ENCODE data around the gene ACKR4. TPM values are rescaled to one million over a fixed set of nuclear protein-coding genes. Genes with fewer than 3 reads are reported as not detected.

Gene ACKR4
- total and polyA plus RNA-seq, 2 of the 8 experiments (the other 6 are each of a cell fraction or from before 2014, with no cell fraction given) = not detected

- Histone ChIP-seq H3K9me3 (ENCODE audit: insufficient read depth in 2 of 2, low read depth in 1 of 2, low read length in 1 of 2) (no peaks in the 10 kb centered on the region), H3K23me2 (ENCODE audit: low read depth, low read length) (no peaks in the 10 kb centered on the region), H4K20me1 (replicated peaks in 1 of 2; ENCODE audit: control insufficient read depth in 1 of 2, insufficient read depth in 2 of 2, low read length in 2 of 2) (no peaks in the 10 kb centered on the region), H2AK5ac (ENCODE audit: low read depth, low read length) (no peak overlapping the region), H2BK120ac (replicated peaks; ENCODE audit: low read depth, low read length) (no peak overlapping the region), H4K8ac (ENCODE audit: extremely low read depth, insufficient read depth, low read length) (no peak overlapping the region), H2BK12ac (ENCODE audit: low read depth, low read length) (no peak overlapping the region), H2AFZ (ENCODE audit: low read length) (no peak overlapping the region), H3K4ac (replicated peaks; ENCODE audit: insufficient read length, low read depth, low read length) (no peak overlapping the region), H2BK15ac (ENCODE audit: low read length) (no peak overlapping the region), H2BK20ac (ENCODE audit: low read length) (no peak overlapping the region), H3K36me3 (ENCODE audit: control insufficient read depth in 2 of 4, insufficient read depth in 4 of 4, low read length in 3 of 4) (no peaks in the 10 kb centered on the region), H2BK5ac (ENCODE audit: low read depth, low read length) (no peak overlapping the region), H3K18ac (ENCODE audit: extremely low read depth, low read length) (no peak overlapping the region), H3K56ac (replicated peaks; ENCODE audit: insufficient read length, low read depth, low read length) (no peak overlapping the region), H3K9ac (replicated peaks in 1 of 4; ENCODE audit: extremely low read depth in 1 of 4, low read depth in 3 of 4, low read length in 3 of 4) (no peak overlapping the region), H3K4me1 (replicated peaks in 1 of 4; ENCODE audit: control insufficient read depth in 3 of 4, insufficient read depth in 4 of 4, low read length in 3 of 4) (no peaks in the 10 kb centered on the region; a peak in 1 of 7 replicates), H3K23ac (ENCODE audit: insufficient read length) (no peak overlapping the region), H3K4me2 (ENCODE audit: insufficient read depth in 1 of 2, low read depth in 2 of 2, low read length in 2 of 2) (no peak overlapping the region), H3K14ac (ENCODE audit: insufficient read length) (no peak overlapping the region), H3K79me2 (ENCODE audit: control insufficient read depth in 1 of 2, insufficient read depth in 2 of 2, low read length in 2 of 2) (no peaks in the 10 kb centered on the region), H4K91ac (replicated peaks; ENCODE audit: insufficient read length, low read length) (no peak overlapping the region), H4K5ac (ENCODE audit: insufficient read length, low read depth, low read length) (no peak overlapping the region), H3K79me1 (ENCODE audit: low read depth, low read length) (no peaks in the 10 kb centered on the region), H3K4me3 (ENCODE audit: extremely low read depth in 1 of 4, insufficient read depth in 2 of 4, low read depth in 3 of 4, low read length in 4 of 4) (no peak overlapping the region), H3K27me3 (replicated peaks in 1 of 4; ENCODE audit: control insufficient read depth in 3 of 4, extremely low read depth in 1 of 4, insufficient read depth in 3 of 4, low read length in 3 of 4) (no peaks in the 10 kb centered on the region), H3K27ac (ENCODE audit: low read depth, low read length) (no peak overlapping the region)
- FAIRE-seq (no peak), DNase-seq (ENCODE audit: low read depth in 1 of 2, low spot score in 2 of 2) (no peak)
- POLR2A ChIA-PET (ENCODE audit: partially characterized antibody) = no interaction called here
- WGBS, 2 experiments (ENCODE audit: extremely low coverage in 1 of 2, insufficient coverage in 1 of 2, insufficient read length in 1 of 2, insufficient replicate concordance in 2 of 2, low coverage in 1 of 2, low lambda C conversion rate in 2 of 2, missing lambda C conversion rate in 1 of 2) = 92% methylated on average over 3 of the region's 3 CpGs; no CpG with 5 or more reads in 1 of the 2 experiments
- TF ChIP-seq NRF1 (IDR thresholded peaks at IDR 0.05; ENCODE audit: low read depth, low read length) (no peak), SAP30 (IDR thresholded peaks at IDR 0.05; ENCODE audit: insufficient read depth, insufficient replicate concordance, low read length) (no peak), RFX5 (IDR thresholded peaks at IDR 0.05; ENCODE audit: borderline replicate concordance, low read depth, low read length) (no peak), KDM5A (IDR thresholded peaks at IDR 0.05; ENCODE audit: low read length) (no peak), CHD2 (IDR thresholded peaks at IDR 0.05; ENCODE audit: low read length) (no peak), HDAC2 (IDR thresholded peaks at IDR 0.05; ENCODE audit: borderline replicate concordance in 1 of 2, low read depth in 2 of 2, low read length in 2 of 2) (no peak), RXRA (IDR thresholded peaks at IDR 0.05; ENCODE audit: insufficient read depth, low read depth, low read length) (no peak), GABPA (IDR thresholded peaks at IDR 0.05; ENCODE audit: borderline replicate concordance, insufficient read depth, low read length) (no peak), ZNF274 (IDR thresholded peaks at IDR 0.05; ENCODE audit: borderline replicate concordance, extremely low read depth, low read length) (no peak), CEBPB (IDR thresholded peaks at IDR 0.05; ENCODE audit: low read depth, low read length) (no peak)
- CTCF ChIA-PET (ENCODE audit: partially characterized antibody) = interaction anchor here (1.2 to 2.2 kb wide), 2 partner anchors 48 to 985 kb away, joined by 4 to 12 read pairs; no protein-coding TSS in a partner anchor
These were observed 3.1 kb upstream of the ACKR4 start for GRCh38 chr3:132593947-132594323.
